Type B pancreatic cell (in vitro differentiated cells): Measurements from ENCODE around the gene CSRP2. TPM values are rescaled to one million over a fixed set of nuclear protein-coding genes. Genes with fewer than 3 reads are reported as not detected.

ENCODE experiments used
- DNase-seq: peaks from one replicate; pipeline ENCODE4 v3.0.0; 2021; ENCODE audit warnings: mixed read lengths; ENCODE audit not compliant: unreplicated experiment; ENCODE audit errors: extremely low spot score
- H3K27ac Mint-ChIP-seq: 2 replicates; pipeline ENCODE4 v1.8.0; 2021; ENCODE audit warnings: mild to moderate bottlenecking, mixed read lengths
- H3K27me3 Mint-ChIP-seq: 2 replicates; pipeline ENCODE4 v1.8.0; 2021; ENCODE audit warnings: mixed read lengths
- H3K36me3 Mint-ChIP-seq: 2 replicates; pipeline ENCODE4 v1.8.0; 2021; ENCODE audit warnings: mixed read lengths
- H3K4me1 Mint-ChIP-seq: one replicate; pipeline ENCODE4 v1.8.0; 2021; ENCODE audit warnings: mixed read lengths; ENCODE audit not compliant: unreplicated experiment
- H3K4me3 Mint-ChIP-seq: 2 replicates; pipeline ENCODE4 v1.8.0; 2021; ENCODE audit warnings: mild to moderate bottlenecking, mixed read lengths
- H3K9me3 Mint-ChIP-seq: 2 replicates; pipeline ENCODE4 v1.8.0; 2021; ENCODE audit warnings: mixed read lengths
- CTCF ChIP-seq: fragments of 200-600 bp; sonication (generic); conservative IDR thresholded peaks from 2 replicates; pipeline ENCODE4 v1.5.0; 2021; ENCODE audit warnings: antibody characterized with exemption, mild to moderate bottlenecking
- total RNA-seq: library from RNA; stranded (reverse); gene quantifications from 2 replicates; pipeline ENCODE4 v1.2.1, GENCODE V29; 2021; ENCODE audit warnings: low replicate concordance

Gene CSRP2
- total RNA-seq, 1 donor from 2014 or later: 88.9 TPM

GRCh38 chr12:76921100-76921471 is 42.3 kb upstream of the CSRP2 start:
- Mint-ChIP-seq H3K4me3 (no peak overlapping the region), H3K36me3 (no peaks in the 10 kb centered on the region), H3K9me3 (no peaks in the 10 kb centered on the region), H3K4me1 (no peaks in the 10 kb centered on the region), H3K27me3 (no peaks in the 10 kb centered on the region), H3K27ac (no peak overlapping the region)
- TF ChIP-seq CTCF: no peak
- no peak for DNase-seq

DNA sequence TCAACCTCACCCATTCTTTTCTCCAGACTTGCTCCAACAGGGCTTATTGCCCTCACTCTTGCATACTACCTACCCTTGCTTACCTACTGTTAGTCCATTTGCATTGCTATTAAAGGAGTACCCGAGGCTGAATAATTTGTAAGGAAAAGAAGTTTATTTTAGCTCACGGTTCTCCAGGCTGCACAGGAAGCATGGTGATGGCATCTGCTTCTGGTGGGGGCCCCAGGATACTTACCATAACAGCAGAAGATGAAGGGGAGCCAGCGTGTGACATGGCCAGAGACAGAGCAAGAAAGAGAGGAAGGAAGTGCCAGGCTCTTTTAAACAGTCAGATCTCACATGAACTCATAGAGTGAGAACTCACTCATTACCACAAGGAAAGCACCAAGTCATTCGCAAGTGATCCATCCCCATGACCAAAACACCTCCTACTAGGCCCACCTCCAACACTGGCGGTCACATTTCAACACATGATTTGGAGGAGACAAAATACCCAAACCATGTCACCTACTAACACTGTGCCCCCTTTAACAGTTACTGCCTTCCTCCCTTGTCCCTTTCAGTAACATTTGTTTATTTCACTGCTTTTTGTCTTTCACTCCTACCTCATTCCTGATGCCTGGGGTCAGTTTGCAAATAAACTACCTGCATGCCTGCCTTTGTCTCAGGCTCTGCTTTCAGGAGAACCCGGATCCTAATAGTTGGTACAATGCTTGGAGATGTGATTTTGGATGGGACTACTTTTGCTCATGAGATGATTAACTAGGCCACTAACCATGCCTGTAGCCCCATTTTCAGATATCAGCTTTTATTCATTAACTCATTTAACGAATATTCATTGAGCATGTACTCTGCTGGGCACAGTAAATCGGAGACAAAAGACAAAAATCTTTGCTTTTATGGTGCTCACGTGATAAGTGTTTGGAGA is 41.6 kb upstream of the CSRP2 start:
- TF ChIP-seq CTCF: no peak
- Mint-ChIP-seq H3K9me3 (no peaks in the 10 kb centered on the region), H3K27ac (no peak overlapping the region), H3K27me3 (no peaks in the 10 kb centered on the region), H3K4me1 (no peaks in the 10 kb centered on the region), H3K36me3 (no peaks in the 10 kb centered on the region), H3K4me3 (no peak overlapping the region)
- no peak for DNase-seq

DNA sequence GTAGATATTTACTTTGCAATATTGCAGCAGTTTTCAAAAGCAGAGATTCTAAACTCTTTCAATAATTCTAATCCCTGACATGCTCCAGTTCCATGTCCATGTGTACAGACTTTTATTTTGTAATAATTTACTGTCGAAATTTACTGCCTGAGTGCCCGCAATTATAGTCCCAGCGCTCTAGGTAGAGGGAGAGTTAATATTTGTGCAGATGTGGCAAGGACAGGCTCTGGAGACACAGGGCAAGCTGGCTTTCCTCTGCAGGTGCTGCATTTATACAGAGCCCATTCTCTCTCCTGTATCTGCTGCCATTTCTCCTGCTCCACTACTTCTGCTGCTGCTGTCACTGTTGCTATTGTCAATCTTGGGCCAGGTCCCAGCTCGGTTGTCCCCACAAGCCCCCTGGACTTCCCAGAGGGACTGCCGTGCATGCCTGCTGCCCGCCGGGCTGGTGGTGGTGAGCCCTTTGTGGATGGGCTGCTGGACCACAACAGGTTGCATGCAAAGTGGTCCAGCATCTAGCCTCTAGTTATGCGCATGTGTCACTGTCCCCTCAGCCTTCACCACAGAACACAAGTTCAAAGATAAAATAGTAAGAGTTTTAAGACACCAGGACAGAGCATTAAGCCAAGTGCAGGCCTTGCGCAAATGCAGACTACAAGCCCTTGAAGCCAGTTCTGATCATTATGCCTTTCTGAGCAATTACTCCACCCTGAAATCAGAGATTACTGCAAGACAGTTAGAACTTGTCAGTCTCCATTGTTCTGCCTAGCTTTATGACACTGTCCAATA is 40.8 kb upstream of the CSRP2 start:
- Mint-ChIP-seq H3K27ac (no peak overlapping the region), H3K36me3 (no peaks in the 10 kb centered on the region), H3K9me3 (no peaks in the 10 kb centered on the region), H3K4me1 (no peaks in the 10 kb centered on the region), H3K27me3 (no peaks in the 10 kb centered on the region), H3K4me3 (no peak overlapping the region)
- no peak for TF ChIP-seq CTCF
- DNase-seq: no peak

DNA sequence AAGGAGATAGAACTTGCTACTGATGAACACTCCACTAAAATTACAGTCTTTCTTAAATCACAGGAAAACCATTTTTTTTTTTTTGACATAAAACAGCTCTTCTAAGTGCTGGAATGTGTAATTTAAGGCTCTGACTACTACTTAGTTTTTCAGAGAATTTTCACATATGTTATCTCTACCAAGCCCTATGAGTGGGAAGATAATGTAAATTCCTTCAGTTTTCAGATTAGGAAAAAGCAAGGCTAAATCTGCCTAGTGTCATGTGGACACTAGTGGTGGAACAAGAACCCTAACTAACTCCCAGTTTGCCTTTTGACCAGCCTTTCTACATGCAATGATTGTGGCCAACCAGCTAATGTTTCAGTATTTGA is 37.3 kb upstream of the CSRP2 start:
- Mint-ChIP-seq H3K27me3 (peaks cover 4% of the 10 kb centered on the region), H3K9me3 (no peaks in the 10 kb centered on the region), H3K36me3 (no peaks in the 10 kb centered on the region), H3K4me1 (no peaks in the 10 kb centered on the region), H3K27ac (no peak overlapping the region), H3K4me3 (no peak overlapping the region)
- no peak for DNase-seq
- TF ChIP-seq CTCF: no peak

- Mint-ChIP-seq H3K4me1 (peaks cover 3% of the 10 kb centered on the region), H3K36me3 (no peaks in the 10 kb centered on the region), H3K27ac (no peak overlapping the region), H3K4me3 (no peak overlapping the region), H3K9me3 (no peaks in the 10 kb centered on the region), H3K27me3 (peaks cover 4% of the 10 kb centered on the region)
- no peak for TF ChIP-seq CTCF
- DNase-seq: no peak
Measured at GRCh38 chr12:76915361-76916169, 36.7 kb upstream of the CSRP2 start.
